Gastroesophageal sphincter (tissue), 4 donors: Measurements from ENCODE around the gene CCL24. TPM values are rescaled to one million over a fixed set of nuclear protein-coding genes. Genes with fewer than 3 reads are reported as not detected.

Experiments
- ATAC-seq: fragments of 150-250 bp; one replicate; pipeline ENCODE4 v1.9.1; 2016; ENCODE audit warnings: mild to moderate bottlenecking, moderate library complexity
- H3K27ac ChIP-seq, 4 donors: fragments of 200-600 bp; sonication (generic) in 3 of 4; 1 replicate in 3 of 4; 2 replicates in 1 of 4; pipeline ENCODE4 v1.5.1; 2016 to 2019
- H3K27me3 ChIP-seq: fragments of 200-600 bp; sonication (generic); one replicate; pipeline ENCODE4 v1.5.1; 2019
- H3K36me3 ChIP-seq, 2 donors: fragments of 200-600 bp; sonication (generic); one replicate each; pipeline ENCODE4 v1.5.1; 2019; ENCODE audit warnings: control low read depth in 1 of 2
- H3K4me1 ChIP-seq, 3 donors: fragments of 200-600 bp; sonication (generic); 1 replicate in 2 of 3; 2 replicates in 1 of 3; pipeline ENCODE4 v1.5.1; 2016 to 2019; ENCODE audit warnings: control low read depth in 2 of 3
- H3K4me3 ChIP-seq, 2 donors: fragments of 200-600 bp; sonication (generic); one replicate each; pipeline ENCODE4 v1.5.1; 2019; ENCODE audit warnings: mild to moderate bottlenecking in 1 of 2, moderate library complexity in 1 of 2
- H3K9me3 ChIP-seq, 3 donors: fragments of 200-600 bp; sonication (generic); one replicate each; pipeline ENCODE4 v1.5.1; 2017 to 2019; ENCODE audit warnings: control low read depth in 2 of 3
- CTCF ChIP-seq, 4 experiments: fragments of 200-600 bp in 2 of 4; fragments of 450-650 bp in 2 of 4; sonication (generic) in 1 of 4; IDR thresholded peaks; one replicate each; pipeline ENCODE4 v1.5.1; 2017 to 2019; ENCODE audit warnings: antibody characterized with exemption in 4 of 4, mild to moderate bottlenecking in 2 of 4, moderate library complexity in 2 of 4
- EP300 ChIP-seq: sonication (generic); formaldehyde crosslinking; IDR thresholded peaks from one replicate; pipeline ENCODE4 v1.6.1; 2017; ENCODE audit warnings: antibody characterized with exemption, mild to moderate bottlenecking
- POLR2A ChIP-seq, 2 donors: fragments of 450-650 bp; IDR thresholded peaks; one replicate each; pipeline ENCODE4 v1.6.1; 2017; ENCODE audit warnings: antibody characterized with exemption in 2 of 2, mild to moderate bottlenecking in 2 of 2, moderate library complexity in 1 of 2
- POLR2AphosphoS5 ChIP-seq: sonication (generic); formaldehyde crosslinking; IDR thresholded peaks from one replicate; pipeline ENCODE4 v1.6.1; 2017; ENCODE audit warnings: antibody characterized with exemption
- WGBS, 2 donors: methylation state at CpG; one replicate each; pipeline ENCODE4 v1.1.5; 2018; ENCODE audit warnings: low coverage in 1 of 2; 5-methylcytosine and 5-hydroxymethylcytosine counted together
- total RNA-seq, 4 donors: library from RNA; depleted of rRNA; stranded (reverse); fragments of >200 nt; gene quantifications; one replicate each; pipeline ENCODE4 v1.1.0, GENCODE V29; 2016

The CCL24 gene
- total RNA-seq, 4 donors from 2014 or later = 0.94 TPM; not detected in 3

- no peak overlapping the region for H3K4me3 ChIP-seq
- ATAC-seq = no peak
Observed at GRCh38 chr7:75811894-75812678, 1.5 kb downstream of the CCL24 start.

GRCh38 chr7:75809396-75809795 is 4.2 kb downstream of the CCL24 start:
- Histone ChIP-seq H3K27ac (no peak overlapping the region), H3K9me3 (peaks cover 0 to 23% (median 0%) of the 10 kb centered on the region in 3 donors)
- no peak for ATAC-seq

More at GRCh38 chr7:75811894-75812678, 1.5 kb downstream of the CCL24 start:
- H3K9me3 ChIP-seq = peaks cover 0 to 9% (median 0%) of the 10 kb centered on the region in 3 donors
- TF ChIP-seq CTCF (IDR thresholded peaks at IDR 0.05) = no peak
- no peak for TF ChIP-seq EP300
- no peak for TF ChIP-seq POLR2A (IDR thresholded peaks at IDR 0.05)
- TF ChIP-seq POLR2AphosphoS5 = no peak
- WGBS, 2 donors = 73 to 100% methylated on average over 1 to 6 of the region's 11 CpGs
- no peaks in the 10 kb centered on the region for H3K36me3 ChIP-seq
- H3K4me1 ChIP-seq = no peaks in the 10 kb centered on the region
- H3K27me3 ChIP-seq = no peaks in the 10 kb centered on the region
- H3K27ac ChIP-seq = no peak overlapping the region

GRCh38 chr7:75808106-75808505 is 5.5 kb downstream of the CCL24 start:
- no peak for ATAC-seq
- WGBS, 2 donors = 40 to 56% methylated on average over 2 to 6 of the region's 6 CpGs
- Histone ChIP-seq H3K4me3 (no peak overlapping the region), H3K27ac (no peak overlapping the region), H3K9me3 (peaks cover 0 to 23% (median 0%) of the 10 kb centered on the region in 3 donors), H3K4me1 (no peaks in the 10 kb centered on the region), H3K27me3 (no peaks in the 10 kb centered on the region), H3K36me3 (no peaks in the 10 kb centered on the region)
- TF ChIP-seq POLR2AphosphoS5 (no peak), CTCF (IDR thresholded peaks at IDR 0.05) (no peak), POLR2A (IDR thresholded peaks at IDR 0.05) (no peak), EP300 (no peak)

More at GRCh38 chr7:75809396-75809795, 4.2 kb downstream of the CCL24 start:
- Histone ChIP-seq H3K36me3 (no peaks in the 10 kb centered on the region), H3K27me3 (no peaks in the 10 kb centered on the region), H3K4me3 (no peak overlapping the region), H3K4me1 (no peaks in the 10 kb centered on the region)
- TF ChIP-seq POLR2A (IDR thresholded peaks at IDR 0.05) = no peak
- no peak for TF ChIP-seq CTCF (IDR thresholded peaks at IDR 0.05)
- no peak for TF ChIP-seq POLR2AphosphoS5
- no peak for TF ChIP-seq EP300
- 62 to 79% methylated on average over 6 of the region's 6 CpGs for WGBS, 2 donors

- no peaks in the 10 kb centered on the region for H3K4me1 ChIP-seq
- H3K9me3 ChIP-seq = peaks cover 0 to 23% (median 0%) of the 10 kb centered on the region in 3 donors
- WGBS, 2 donors = 73 to 87% methylated on average over 9 of the region's 9 CpGs
- no peak for TF ChIP-seq CTCF (IDR thresholded peaks at IDR 0.05)
- TF ChIP-seq POLR2A (IDR thresholded peaks at IDR 0.05) = no peak
- TF ChIP-seq EP300 = no peak
- TF ChIP-seq POLR2AphosphoS5 = no peak
- no peak for ATAC-seq
- H3K36me3 ChIP-seq = no peaks in the 10 kb centered on the region
- H3K27ac ChIP-seq = no peak overlapping the region
- H3K4me3 ChIP-seq = no peak overlapping the region
- H3K27me3 ChIP-seq = no peaks in the 10 kb centered on the region
Observed at GRCh38 chr7:75807452-75807851, 6.2 kb downstream of the CCL24 start.
